HEK293 (cell line): ENCODE measurements around the gene CCDC12.

Source experiments
- HOXA7 ChIP-seq: sonication (generic); formaldehyde crosslinking; IDR thresholded peaks from 2 replicates; pipeline ENCODE4 v1.8.1; 2022; ENCODE audit warnings: missing genetic modification reagents, borderline replicate concordance
- KLF9 ChIP-seq: fragments of 450-650 bp; formaldehyde crosslinking; IDR thresholded peaks from 2 replicates; pipeline ENCODE4 v1.5.1; 2016; ENCODE audit warnings: missing biosample characterization, missing genetic modification characterization, low read depth
- SETDB1 ChIP-seq: IDR thresholded peaks from one replicate; pipeline ENCODE4 v1.6.1; 2017; ENCODE audit warnings: mild to moderate bottlenecking, low read length, moderate library complexity, mixed read lengths; ENCODE audit not compliant: insufficient read length
- YY1 ChIP-seq: fragments of 450-650 bp; formaldehyde crosslinking; IDR thresholded peaks from 2 replicates; pipeline ENCODE4 v1.5.1; 2018; ENCODE audit warnings: missing biosample characterization, missing genetic modification characterization
- ZBTB48 ChIP-seq: fragments of 450-650 bp; formaldehyde crosslinking; IDR thresholded peaks from 2 replicates; pipeline ENCODE4 v1.5.1; 2016; ENCODE audit warnings: missing biosample characterization, missing genetic modification characterization
- ZNF133 ChIP-seq: fragments of 450-650 bp; formaldehyde crosslinking; IDR thresholded peaks from 2 replicates; pipeline ENCODE4 v1.5.1; 2016; ENCODE audit warnings: missing biosample characterization, missing genetic modification characterization
- ZNF202 ChIP-seq: fragments of 450-650 bp; formaldehyde crosslinking; IDR thresholded peaks from 2 replicates; pipeline ENCODE4 v1.5.1; 2016; ENCODE audit warnings: missing biosample characterization, missing genetic modification characterization, borderline replicate concordance
- ZNF23 ChIP-seq: fragments of 450-650 bp; formaldehyde crosslinking; IDR thresholded peaks from 2 replicates; pipeline ENCODE4 v1.5.1; 2016; ENCODE audit warnings: missing biosample characterization, missing genetic modification characterization, borderline replicate concordance
- TF ChIP-seq, protein P1 (sequence below): fragments of 450-650 bp; formaldehyde crosslinking; IDR thresholded peaks from 2 replicates; pipeline ENCODE4 v1.5.1; 2016; ENCODE audit warnings: missing biosample characterization, missing genetic modification characterization
- TF ChIP-seq, protein P2 (sequence below): fragments of 450-650 bp; formaldehyde crosslinking; conservative IDR thresholded peaks from 2 replicates; pipeline ENCODE4 v1.5.1; 2016; ENCODE audit warnings: low read depth, missing biosample characterization, missing genetic modification characterization

DNA sequence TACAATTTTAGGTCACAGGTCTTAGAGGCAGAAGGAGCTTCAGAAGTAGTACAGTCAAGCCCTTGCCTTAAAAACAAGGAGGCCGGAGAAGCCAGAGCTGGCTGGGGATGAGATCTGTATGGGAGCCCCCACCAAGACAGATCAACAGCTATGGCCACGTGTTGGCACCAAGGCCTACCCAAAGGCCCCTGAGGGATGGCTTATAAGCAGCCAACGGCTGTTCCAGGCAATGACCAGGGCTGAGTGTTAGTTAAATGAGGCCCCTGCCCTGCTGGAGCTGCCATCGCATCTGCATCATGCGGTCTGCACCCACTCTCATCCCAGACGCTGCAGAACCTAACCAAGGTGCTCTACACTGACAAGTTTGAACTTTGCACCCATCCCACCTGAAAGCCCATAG, 43.3 kb downstream of the CCDC12 start:
- TF ChIP-seq, protein P1, sequence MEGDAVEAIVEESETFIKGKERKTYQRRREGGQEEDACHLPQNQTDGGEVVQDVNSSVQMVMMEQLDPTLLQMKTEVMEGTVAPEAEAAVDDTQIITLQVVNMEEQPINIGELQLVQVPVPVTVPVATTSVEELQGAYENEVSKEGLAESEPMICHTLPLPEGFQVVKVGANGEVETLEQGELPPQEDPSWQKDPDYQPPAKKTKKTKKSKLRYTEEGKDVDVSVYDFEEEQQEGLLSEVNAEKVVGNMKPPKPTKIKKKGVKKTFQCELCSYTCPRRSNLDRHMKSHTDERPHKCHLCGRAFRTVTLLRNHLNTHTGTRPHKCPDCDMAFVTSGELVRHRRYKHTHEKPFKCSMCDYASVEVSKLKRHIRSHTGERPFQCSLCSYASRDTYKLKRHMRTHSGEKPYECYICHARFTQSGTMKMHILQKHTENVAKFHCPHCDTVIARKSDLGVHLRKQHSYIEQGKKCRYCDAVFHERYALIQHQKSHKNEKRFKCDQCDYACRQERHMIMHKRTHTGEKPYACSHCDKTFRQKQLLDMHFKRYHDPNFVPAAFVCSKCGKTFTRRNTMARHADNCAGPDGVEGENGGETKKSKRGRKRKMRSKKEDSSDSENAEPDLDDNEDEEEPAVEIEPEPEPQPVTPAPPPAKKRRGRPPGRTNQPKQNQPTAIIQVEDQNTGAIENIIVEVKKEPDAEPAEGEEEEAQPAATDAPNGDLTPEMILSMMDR (tag by site-specific recombination) = no peak
- no peak for TF ChIP-seq YY1 (tag by site-specific recombination)
- no peak for TF ChIP-seq ZNF23 (tag by site-specific recombination)
- no peak for TF ChIP-seq ZNF202 (tag by site-specific recombination)
- no peak for TF ChIP-seq ZNF133
- no peak for TF ChIP-seq KLF9 (tag by site-specific recombination)
- TF ChIP-seq ZBTB48 (tag by site-specific recombination) = no peak
- TF ChIP-seq, protein P2, sequence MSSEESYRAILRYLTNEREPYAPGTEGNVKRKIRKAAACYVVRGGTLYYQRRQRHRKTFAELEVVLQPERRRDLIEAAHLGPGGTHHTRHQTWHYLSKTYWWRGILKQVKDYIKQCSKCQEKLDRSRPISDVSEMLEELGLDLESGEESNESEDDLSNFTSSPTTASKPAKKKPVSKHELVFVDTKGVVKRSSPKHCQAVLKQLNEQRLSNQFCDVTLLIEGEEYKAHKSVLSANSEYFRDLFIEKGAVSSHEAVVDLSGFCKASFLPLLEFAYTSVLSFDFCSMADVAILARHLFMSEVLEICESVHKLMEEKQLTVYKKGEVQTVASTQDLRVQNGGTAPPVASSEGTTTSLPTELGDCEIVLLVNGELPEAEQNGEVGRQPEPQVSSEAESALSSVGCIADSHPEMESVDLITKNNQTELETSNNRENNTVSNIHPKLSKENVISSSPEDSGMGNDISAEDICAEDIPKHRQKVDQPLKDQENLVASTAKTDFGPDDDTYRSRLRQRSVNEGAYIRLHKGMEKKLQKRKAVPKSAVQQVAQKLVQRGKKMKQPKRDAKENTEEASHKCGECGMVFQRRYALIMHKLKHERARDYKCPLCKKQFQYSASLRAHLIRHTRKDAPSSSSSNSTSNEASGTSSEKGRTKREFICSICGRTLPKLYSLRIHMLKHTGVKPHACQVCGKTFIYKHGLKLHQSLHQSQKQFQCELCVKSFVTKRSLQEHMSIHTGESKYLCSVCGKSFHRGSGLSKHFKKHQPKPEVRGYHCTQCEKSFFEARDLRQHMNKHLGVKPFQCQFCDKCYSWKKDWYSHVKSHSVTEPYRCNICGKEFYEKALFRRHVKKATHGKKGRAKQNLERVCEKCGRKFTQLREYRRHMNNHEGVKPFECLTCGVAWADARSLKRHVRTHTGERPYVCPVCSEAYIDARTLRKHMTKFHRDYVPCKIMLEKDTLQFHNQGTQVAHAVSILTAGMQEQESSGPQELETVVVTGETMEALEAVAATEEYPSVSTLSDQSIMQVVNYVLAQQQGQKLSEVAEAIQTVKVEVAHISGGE (tag by site-specific recombination) = no peak
- no peak for TF ChIP-seq HOXA7 (CRISPR knock-in tag)
- TF ChIP-seq SETDB1 = no peak
